ENCODE results near the gene TFPI2. TPM values are rescaled to one million over a fixed set of nuclear protein-coding genes. Genes with fewer than 3 reads are reported as not detected.

Gene TFPI2
- total RNA-seq, 1 donor from 2014 or later, result 0.41 TPM

- no peak for DNase-seq (ENCODE audit: low spot score in 2 of 2)
- no peak for FAIRE-seq
Measured at GRCh38 chr7:93910076-93910994, 19.8 kb upstream of the TFPI2 start.

- DNase-seq (ENCODE audit: low spot score in 2 of 2), result no peak
- FAIRE-seq, result no peak
Measured at GRCh38 chr7:93906267-93906666, 15.7 kb upstream of the TFPI2 start, which contains the start of gene GNGT1. Gene GNGT1 (plus strand): TSS chr7:93906567. CDS start chr7:93906747, 180 bp downstream.

GRCh38 chr7:93902777-93903423 is 12.3 kb upstream of the TFPI2 start:
- no peak for DNase-seq (ENCODE audit: low spot score in 2 of 2)

GRCh38 chr7:93897680-93898079 is 7.1 kb upstream of the TFPI2 start:
- DNase-seq (ENCODE audit: low spot score in 2 of 2) (no peak), FAIRE-seq (no peak)

More at GRCh38 chr7:93902777-93903423, 12.3 kb upstream of the TFPI2 start:
- FAIRE-seq, result no peak

- DNase-seq (ENCODE audit: low spot score in 2 of 2), result no peak
- FAIRE-seq, result no peak
Measured at GRCh38 chr7:93895859-93896600, 5.5 kb upstream of the TFPI2 start.

- FAIRE-seq (no peak), DNase-seq (ENCODE audit: low spot score in 2 of 2) (no peak)
Measured at GRCh38 chr7:93894966-93895640, 4.5 kb upstream of the TFPI2 start.

DNA sequence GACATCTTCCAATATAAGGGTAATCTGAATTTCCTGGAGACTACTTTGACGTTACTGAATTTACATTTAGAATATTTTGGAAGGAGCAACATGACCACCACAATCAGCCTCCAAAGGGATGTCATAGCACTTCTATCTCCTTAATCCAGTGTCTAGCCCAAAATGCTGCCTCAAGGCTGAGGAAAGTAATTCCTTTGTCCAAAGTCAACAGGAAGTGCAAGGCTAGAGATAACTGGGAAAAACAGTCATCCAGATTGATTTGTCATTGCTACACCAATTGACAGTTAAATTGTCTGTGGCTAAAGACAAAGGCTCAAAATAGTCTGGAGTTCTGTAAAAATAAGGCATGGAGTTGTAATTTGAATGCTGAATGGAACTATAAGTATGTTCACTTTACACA is 3.9 kb upstream of the TFPI2 start:
- FAIRE-seq, result no peak
- DNase-seq (ENCODE audit: low spot score in 2 of 2), result no peak

DNA sequence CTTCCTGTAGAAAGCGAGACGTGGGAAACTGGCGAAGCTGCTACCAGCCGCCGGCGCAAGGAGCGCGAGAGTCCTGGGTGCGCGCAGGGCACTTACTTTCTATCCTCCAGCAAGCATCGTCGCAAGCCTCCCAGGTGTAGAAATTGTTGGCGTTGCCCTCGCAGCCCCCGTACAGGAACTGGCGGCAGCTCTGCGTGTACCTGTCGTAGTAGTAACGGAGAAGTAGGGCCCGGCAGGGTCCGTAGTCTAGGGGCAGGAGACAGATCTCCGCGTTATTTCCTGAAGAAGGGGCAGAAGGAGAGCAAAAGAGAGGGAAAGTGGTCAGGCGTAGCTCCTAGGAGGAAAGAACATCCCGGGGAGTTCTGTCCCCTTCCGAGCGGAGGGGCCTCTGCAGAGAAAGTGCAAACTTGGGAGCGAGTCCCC is 501 bp downstream of the TFPI2 start:
- DNase-seq (ENCODE audit: low spot score in 2 of 2) (peak in 1 of 2 donors; percentile 7), FAIRE-seq (no peak)

DNA sequence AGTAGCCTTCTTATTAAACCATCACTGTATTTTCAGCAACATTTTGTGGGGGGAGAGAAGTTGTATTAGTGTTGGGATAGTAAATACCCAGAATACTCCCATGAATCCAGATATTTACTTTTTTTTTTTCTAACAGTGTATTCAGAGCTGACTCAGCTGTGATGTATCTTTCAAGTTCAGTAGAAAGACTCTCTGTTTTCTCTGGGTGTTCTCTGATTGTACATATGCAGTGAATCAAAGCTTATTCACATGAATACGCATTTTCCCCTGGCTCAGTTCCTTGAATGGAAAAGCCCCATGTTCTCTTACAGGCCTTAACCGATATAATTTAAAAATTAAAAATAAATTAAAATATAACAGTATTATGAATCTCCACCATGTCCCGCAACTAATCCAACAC is 1.3 kb downstream of the TFPI2 start:
- FAIRE-seq, result no peak
- DNase-seq (ENCODE audit: low spot score in 2 of 2), result no peak

- no peak for DNase-seq (ENCODE audit: low spot score in 2 of 2)
- FAIRE-seq, result no peak
Measured at GRCh38 chr7:93884541-93884940, 6.0 kb downstream of the TFPI2 start.

DNA sequence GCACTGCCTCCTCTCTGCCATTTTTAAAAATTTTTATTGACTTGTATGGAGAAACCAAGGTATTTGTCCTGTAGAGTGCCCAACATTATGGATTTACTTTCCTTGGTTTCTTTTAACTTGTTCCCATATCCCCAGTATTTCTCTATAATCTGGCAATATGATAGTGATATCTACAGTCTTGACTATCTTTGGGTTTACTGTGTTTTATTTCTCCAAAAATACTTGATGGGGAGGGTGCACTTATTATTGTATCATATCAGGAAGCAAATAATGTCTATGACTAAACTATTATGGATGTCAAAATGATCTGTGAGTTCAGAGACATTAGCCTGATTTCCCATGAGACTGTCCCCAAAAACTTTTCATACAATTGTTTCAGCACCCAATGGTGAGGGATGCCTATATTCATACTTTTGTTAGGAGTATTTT is 6.6 kb downstream of the TFPI2 start:
- no peak for DNase-seq (ENCODE audit: low spot score in 2 of 2)
- no peak for FAIRE-seq

- DNase-seq (ENCODE audit: low spot score in 2 of 2) (no peak), FAIRE-seq (no peak)
Measured at GRCh38 chr7:93883078-93883916, 7.3 kb downstream of the TFPI2 start.

DNA sequence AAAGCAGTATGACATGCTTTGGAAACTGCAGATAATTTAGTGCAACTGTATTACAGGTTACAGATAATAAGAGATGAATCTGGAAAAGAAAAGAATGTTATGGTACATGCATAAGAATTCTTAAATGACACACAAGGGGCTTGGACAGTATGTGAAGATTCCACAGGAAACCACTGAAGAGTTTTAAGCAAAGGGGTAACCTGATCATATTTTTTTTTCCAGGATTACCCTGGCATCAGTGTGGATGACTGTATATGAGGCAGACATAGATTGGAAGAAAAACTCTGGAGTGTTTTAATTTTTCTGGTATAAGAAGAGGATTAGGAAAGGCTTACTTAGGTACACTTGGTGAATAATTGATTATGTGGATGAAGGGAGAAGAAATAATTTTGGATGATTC is 8.1 kb downstream of the TFPI2 start:
- no peak for DNase-seq (ENCODE audit: low spot score in 2 of 2)
- FAIRE-seq, result no peak

DNA sequence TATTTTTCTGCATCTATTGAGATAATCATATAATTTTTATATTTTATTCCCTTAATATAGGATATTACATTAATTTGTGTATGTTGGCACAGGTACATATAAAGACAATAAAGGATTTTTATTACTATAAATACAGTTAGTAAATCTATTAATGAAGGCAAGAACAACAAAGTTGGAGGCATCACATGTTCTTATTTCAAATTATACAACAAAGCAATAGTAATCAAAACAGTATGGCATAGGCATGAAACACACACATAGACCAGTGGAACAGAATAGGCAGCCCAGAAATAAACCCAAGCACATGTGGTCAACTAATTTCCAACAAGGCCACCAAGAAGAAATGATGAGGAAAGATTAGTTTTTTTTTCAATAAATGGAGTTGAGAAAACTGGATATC is 11.2 kb downstream of the TFPI2 start:
- FAIRE-seq (no peak), DNase-seq (ENCODE audit: low spot score in 2 of 2) (no peak)

- DNase-seq (ENCODE audit: low spot score in 2 of 2) (no peak), FAIRE-seq (no peak)
Measured at GRCh38 chr7:93877742-93878141, 12.8 kb downstream of the TFPI2 start.

- no peak for DNase-seq (ENCODE audit: low spot score in 2 of 2)
- FAIRE-seq, result no peak
Measured at GRCh38 chr7:93873998-93874574, 16.5 kb downstream of the TFPI2 start.

- DNase-seq (ENCODE audit: low spot score in 2 of 2) (no peak), FAIRE-seq (no peak)
Measured at GRCh38 chr7:93866886-93867285, 23.7 kb downstream of the TFPI2 start.

- DNase-seq (ENCODE audit: low spot score in 2 of 2) (no peak), FAIRE-seq (no peak)
Measured at GRCh38 chr7:93862651-93863050, 27.9 kb downstream of the TFPI2 start.

DNA sequence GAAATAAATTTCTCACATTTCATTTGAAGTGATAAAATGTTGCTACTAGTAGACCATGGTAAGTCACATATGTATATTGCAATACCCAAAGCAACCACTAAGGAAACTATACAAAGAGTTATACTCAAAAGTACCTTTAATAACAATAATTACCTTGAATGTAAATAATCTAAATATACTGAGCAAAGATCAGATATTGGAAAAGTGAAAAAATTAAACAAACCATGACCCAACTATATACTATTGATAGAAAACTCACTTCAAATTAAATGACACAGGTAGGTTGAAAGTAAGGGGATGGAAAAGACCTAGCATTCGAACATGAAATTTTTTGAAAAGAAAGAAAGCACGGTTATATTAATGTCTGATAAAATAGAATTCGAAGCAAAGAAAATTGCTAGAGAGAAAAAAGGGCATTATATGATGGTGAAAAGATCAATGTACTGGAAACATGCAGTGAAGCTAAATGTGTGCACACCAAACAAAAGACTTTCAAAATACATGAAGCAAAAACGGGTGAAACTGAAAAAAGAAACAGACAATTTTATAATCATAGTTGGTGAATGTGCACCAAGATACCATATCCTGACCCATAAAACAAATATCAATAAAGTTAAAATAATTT is 29.1 kb downstream of the TFPI2 start:
- no peak for FAIRE-seq

More for the DNA sequence above, 29.1 kb downstream of the TFPI2 start:
- DNase-seq (ENCODE audit: low spot score in 2 of 2), result no peak
